Breast epithelium (tissue), 3 donors: ENCODE measurements around the gene PYCR2.

ENCODE experiments used
- POLR2A ChIP-seq: fragments of 450-650 bp; IDR thresholded peaks from one replicate; pipeline ENCODE4 v1.6.1; 2016; ENCODE audit warnings: antibody characterized with exemption, mild to moderate bottlenecking, moderate library complexity
- POLR2AphosphoS5 ChIP-seq, 3 donors: sonication (generic); formaldehyde crosslinking; IDR thresholded peaks; one replicate each; pipeline ENCODE4 v1.6.1; 2017; ENCODE audit warnings: antibody characterized with exemption in 3 of 3
- TF ChIP-seq, protein P1 (sequence below), 3 donors: fragments of 450-650 bp; IDR thresholded peaks; one replicate each; pipeline ENCODE4 v1.5.1; 2016 to 2017; ENCODE audit warnings: antibody characterized with exemption in 3 of 3, mild to moderate bottlenecking in 3 of 3, moderate library complexity in 3 of 3

DNA sequence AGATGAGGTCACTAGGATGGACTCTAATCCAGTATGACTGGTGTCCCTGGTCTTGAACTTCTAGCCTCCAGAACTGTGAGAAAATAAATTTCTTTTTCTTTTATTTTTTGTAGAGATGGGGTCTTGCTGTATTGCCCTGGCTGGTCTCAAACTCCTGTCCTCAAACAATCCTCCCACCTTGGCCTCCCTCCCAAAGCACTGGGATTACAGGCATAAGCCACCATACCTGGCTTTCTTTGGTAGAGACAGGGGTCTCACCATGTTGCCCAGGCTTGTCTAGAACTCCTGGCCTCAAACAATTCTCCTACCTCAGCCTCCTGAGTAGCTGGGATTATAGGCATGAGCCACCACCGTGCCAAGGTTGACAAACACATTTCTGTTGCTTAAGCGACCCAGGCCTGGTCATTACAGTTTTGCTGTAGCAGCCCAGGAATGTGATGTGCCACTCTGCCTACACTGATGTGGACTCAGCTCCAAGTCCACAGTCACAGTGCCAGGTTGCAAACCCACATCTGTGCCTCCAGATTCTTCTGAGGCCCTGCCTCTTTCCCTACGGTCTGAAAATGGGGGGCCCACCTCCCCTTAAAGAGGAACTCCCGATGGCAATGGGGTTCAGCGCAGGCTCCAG is 15.9 kb downstream of the PYCR2 start:
- TF ChIP-seq, protein P1, sequence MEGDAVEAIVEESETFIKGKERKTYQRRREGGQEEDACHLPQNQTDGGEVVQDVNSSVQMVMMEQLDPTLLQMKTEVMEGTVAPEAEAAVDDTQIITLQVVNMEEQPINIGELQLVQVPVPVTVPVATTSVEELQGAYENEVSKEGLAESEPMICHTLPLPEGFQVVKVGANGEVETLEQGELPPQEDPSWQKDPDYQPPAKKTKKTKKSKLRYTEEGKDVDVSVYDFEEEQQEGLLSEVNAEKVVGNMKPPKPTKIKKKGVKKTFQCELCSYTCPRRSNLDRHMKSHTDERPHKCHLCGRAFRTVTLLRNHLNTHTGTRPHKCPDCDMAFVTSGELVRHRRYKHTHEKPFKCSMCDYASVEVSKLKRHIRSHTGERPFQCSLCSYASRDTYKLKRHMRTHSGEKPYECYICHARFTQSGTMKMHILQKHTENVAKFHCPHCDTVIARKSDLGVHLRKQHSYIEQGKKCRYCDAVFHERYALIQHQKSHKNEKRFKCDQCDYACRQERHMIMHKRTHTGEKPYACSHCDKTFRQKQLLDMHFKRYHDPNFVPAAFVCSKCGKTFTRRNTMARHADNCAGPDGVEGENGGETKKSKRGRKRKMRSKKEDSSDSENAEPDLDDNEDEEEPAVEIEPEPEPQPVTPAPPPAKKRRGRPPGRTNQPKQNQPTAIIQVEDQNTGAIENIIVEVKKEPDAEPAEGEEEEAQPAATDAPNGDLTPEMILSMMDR (IDR thresholded peaks at IDR 0.05) = no peak
- TF ChIP-seq POLR2A (no peak), POLR2AphosphoS5 (IDR thresholded peaks at IDR 0.05) (no peak)
